HG02885 (cell line): ENCODE measurements around the gene BACH2.

ENCODE experiments used
- ATAC-seq: cut with Tn5 transposase; IDR thresholded peaks from one replicate; pipeline ENCODE4 v1.9.1; 2021; ENCODE audit warnings: mild to moderate bottlenecking; ENCODE audit not compliant: unreplicated experiment, poor library complexity

BACH2 gene

GRCh38 chr6:90019216-90019615 is 277.4 kb downstream of the BACH2 start:
- ATAC-seq: no peak

- ATAC-seq: no peak
Measured at GRCh38 chr6:90015883-90016282, 280.8 kb downstream of the BACH2 start.

GRCh38 chr6:90008908-90009501 is 287.6 kb downstream of the BACH2 start:
- peak; percentile 36 for ATAC-seq

GRCh38 chr6:90008189-90008907 is 288.3 kb downstream of the BACH2 start:
- ATAC-seq: peak; percentile 65

- ATAC-seq: no peak
Measured at GRCh38 chr6:90005048-90005827, 291.4 kb downstream of the BACH2 start.

GRCh38 chr6:90004511-90004910 is 292.1 kb downstream of the BACH2 start:
- ATAC-seq: no peak

GRCh38 chr6:90003941-90004340 is 292.7 kb downstream of the BACH2 start:
- no peak for ATAC-seq

GRCh38 chr6:90003069-90003795 is 293.4 kb downstream of the BACH2 start:
- no peak for ATAC-seq

- ATAC-seq: no peak
Measured at GRCh38 chr6:90000864-90001731, 295.5 kb downstream of the BACH2 start.

- no peak for ATAC-seq
Measured at GRCh38 chr6:89999945-90000825, 296.5 kb downstream of the BACH2 start.

- ATAC-seq: no peak
Measured at GRCh38 chr6:89999154-89999553, 297.5 kb downstream of the BACH2 start.

- ATAC-seq: no peak
Measured at GRCh38 chr6:89997456-89998445, 298.9 kb downstream of the BACH2 start.

GRCh38 chr6:89993411-89993810 is 303.2 kb downstream of the BACH2 start:
- no peak for ATAC-seq

- ATAC-seq: no peak
Measured at GRCh38 chr6:89992818-89993217, 303.8 kb downstream of the BACH2 start.

GRCh38 chr6:89989742-89990141 is 306.9 kb downstream of the BACH2 start:
- ATAC-seq: no peak

GRCh38 chr6:89987830-89988229 is 308.8 kb downstream of the BACH2 start:
- no peak for ATAC-seq

GRCh38 chr6:89987140-89987539 is 309.5 kb downstream of the BACH2 start:
- ATAC-seq: no peak

GRCh38 chr6:89986650-89987074 is 310.0 kb downstream of the BACH2 start:
- no peak for ATAC-seq
